HepG2 (cell line): ENCODE results near the gene NOP9. TPM values are rescaled to one million over a fixed set of nuclear protein-coding genes. Genes with fewer than 3 reads are reported as not detected.

Experiments
- ATAC-seq: fragments of 200-7000 bp; cut with Tn5 transposase; 3 replicates; pipeline ENCODE4 v1.9.1; 2020; ENCODE audit warnings: mild to moderate bottlenecking, moderate library complexity
- BruUV-seq: library from RNA; stranded (reverse); fragments of 400-500 nt; replicated peaks from 2 replicates; lab custom pipeline; 2021; lab: Mats Ljungman, UMichigan
- CTCF ChIA-PET: fragments of 300-600 bp; formaldehyde crosslinking; extraction: SDS; loops from one replicate; lab custom pipeline; 2021; ENCODE audit warnings: low total read pairs, inconsistent platforms, low intra/inter-chr PET ratio; lab: Yijun Ruan, JAX
- POLR2A ChIA-PET: fragments of 350-600 bp; sonication (Branson Sonifier 250); formaldehyde crosslinking; loops from one replicate; lab custom pipeline; 2020; ENCODE audit warnings: antibody characterized with exemption, inconsistent platforms; lab: Yijun Ruan, JAX
- DNase-seq: peaks from one replicate; pipeline ENCODE4 v3.0.0-alpha.2; 2015; ENCODE audit warnings: low spot score
- FAIRE-seq: peaks from 3 replicates; lab custom pipeline; 2011; peaks lifted over from hg19 to GRCh38; lab: Jason Lieb, UNC
- H2AFZ ChIP-seq: one replicate; pipeline ENCODE4 v1.6.1; 2011; ENCODE audit warnings: low read length, inconsistent platforms
- H3K27ac ChIP-seq: fragments of 300-600 bp; 3 replicates; pipeline ENCODE4 v1.8.0; 2011; ENCODE audit warnings: mixed run types, mild to moderate bottlenecking, mixed read lengths, low read length, inconsistent platforms; ENCODE audit not compliant: insufficient read depth; ENCODE audit errors: extremely low read length
- H3K27me3 ChIP-seq, 2 experiments: fragments of 200-600 bp in 1 of 2; 2 replicates in 1 of 2; 3 replicates in 1 of 2; pipeline versions ENCODE4 v1.6.0 to v1.8.0; 2011; ENCODE audit warnings: low read length in 2 of 2, mild to moderate bottlenecking in 2 of 2, moderate library complexity in 2 of 2, inconsistent platforms in 1 of 2; ENCODE audit not compliant: insufficient read depth in 2 of 2, control insufficient read depth in 1 of 2
- H3K36me3 ChIP-seq, 2 experiments: fragments of 200-600 bp in 1 of 2; replicated peaks in 1 of 2; 2 replicates in 1 of 2; 3 replicates in 1 of 2; pipeline versions ENCODE4 v1.5.1 to v1.8.0; 2011; ENCODE audit warnings: low read length in 2 of 2, inconsistent platforms in 1 of 2; ENCODE audit not compliant: insufficient read depth in 2 of 2, control insufficient read depth in 1 of 2
- H3K4me1 ChIP-seq: 2 replicates; pipeline ENCODE4 v1.5.1; 2012; ENCODE audit warnings: low read length, inconsistent platforms; ENCODE audit not compliant: insufficient read depth
- H3K4me2 ChIP-seq: 2 replicates; pipeline ENCODE4 v1.6.0; 2011; ENCODE audit warnings: low read depth, low read length, inconsistent platforms
- H3K4me3 ChIP-seq, 3 experiments: fragments of 200-600 bp in 1 of 3; sonication (generic), shearing (Covaris generic) in 1 of 3; replicated peaks in 1 of 3; 2 replicates each; pipeline ENCODE4 v1.5.1; 2011 to 2016; ENCODE audit warnings: low read length in 3 of 3, inconsistent platforms in 2 of 3, low read depth in 2 of 3, mild to moderate bottlenecking in 2 of 3, control low read depth in 1 of 3, mixed read lengths in 1 of 3; ENCODE audit not compliant: insufficient read depth in 1 of 3
- H3K79me2 ChIP-seq: one replicate; pipeline ENCODE4 v1.6.1; 2011; ENCODE audit warnings: low read length, inconsistent platforms; ENCODE audit not compliant: insufficient read depth
- H3K9ac ChIP-seq: 2 replicates; pipeline ENCODE4 v1.6.0; 2011; ENCODE audit warnings: mild to moderate bottlenecking, low read depth, low read length, inconsistent platforms; ENCODE audit not compliant: insufficient read depth
- H3K9me3 ChIP-seq: 2 replicates; pipeline ENCODE4 v1.5.1; 2012; ENCODE audit warnings: mild to moderate bottlenecking, low read length
- H4K20me1 ChIP-seq: 2 replicates; pipeline ENCODE4 v1.6.0; 2011; ENCODE audit warnings: inconsistent platforms, mild to moderate bottlenecking, low read length, moderate library complexity; ENCODE audit not compliant: insufficient read depth
- EP300 ChIP-seq, 3 experiments: sonication (generic) in 1 of 3; formaldehyde crosslinking in 1 of 3; IDR thresholded peaks; 2 replicates each; pipeline versions ENCODE4 v1.5.1 to v1.6.1; 2011 to 2020; ENCODE audit warnings: low read depth in 2 of 3, low read length in 2 of 3, borderline replicate concordance in 1 of 3, improper control_type of control experiment in 1 of 3, mild to moderate bottlenecking in 1 of 3, missing genetic modification reagents in 1 of 3, moderate library complexity in 1 of 3
- ETV5 ChIP-seq: IDR thresholded peaks from 2 replicates; pipeline ENCODE4 v1.6.1; 2018; ENCODE audit warnings: missing biosample characterization, missing genetic modification reagents, inconsistent platforms, borderline replicate concordance
- RORA ChIP-seq: sonication (generic); formaldehyde crosslinking; IDR thresholded peaks from 2 replicates; pipeline ENCODE4 v1.5.0; 2020; ENCODE audit warnings: mild to moderate bottlenecking, missing genetic modification reagents, moderate library complexity
- SALL2 ChIP-seq: sonication (generic); formaldehyde crosslinking; IDR thresholded peaks from 2 replicates; pipeline ENCODE4 v1.8.1; 2023; ENCODE audit warnings: mild to moderate bottlenecking, missing genetic modification reagents, inconsistent platforms
- YY1 ChIP-seq: IDR thresholded peaks from 2 replicates; pipeline ENCODE4 v1.6.1; 2011; ENCODE audit warnings: low read length, low read depth, moderate library complexity, mild to moderate bottlenecking; ENCODE audit not compliant: insufficient read depth, insufficient replicate concordance
- ZBTB21 ChIP-seq: sonication (generic); formaldehyde crosslinking; IDR thresholded peaks from 2 replicates; pipeline ENCODE4 v1.4.0; 2020; ENCODE audit warnings: missing genetic modification reagents
- WGBS: methylation state at CpG from one replicate; pipeline ENCODE4 v1.1.6; 2017; ENCODE audit warnings: low lambda C conversion rate; 5-methylcytosine and 5-hydroxymethylcytosine counted together
- in situ Hi-C: cut with HindIII; loops from 2 replicates; pipeline ENCODE4 v1.10.0; 2017; ENCODE audit warnings: low pct_unique_long_range_greater_than_20kb; ENCODE audit not compliant: extremely low pct_ligation_motif_present
- intact Hi-C: fragments of 100-400 bp; cut with micrococcal nuclease; formaldehyde crosslinking; loops from one replicate; pipeline ENCODE4 v1.10.0; 2022; ENCODE audit not compliant: unreplicated experiment
- polyA plus RNA-seq, 8 experiments: library from polyadenylated mRNA; depleted of rRNA in 3 of 8; stranded (reverse) in 7 of 8; unstranded in 1 of 8; fragments of >200 nt; fragmentation: Illumina TruSeq in 4 of 8; extraction: Trizol in 4 of 8; gene quantifications; 2 replicates each; pipeline versions ENCODE4 v1.2.1 to v1.2.3, GENCODE V29; 2011 to 2016; ENCODE audit warnings: low read depth in 4 of 8, missing spikeins in 1 of 8, mixed read lengths in 1 of 8; ENCODE audit not compliant: insufficient read depth in 1 of 8
- total RNA-seq, 5 experiments: library from RNA; depleted of rRNA; stranded (reverse); fragments of >200 nt; fragmentation: Illumina TruSeq; extraction: Trizol; gene quantifications; 2 replicates each; pipeline ENCODE4 v1.2.3, GENCODE V29; 2016; ENCODE audit warnings: low read depth in 1 of 5
- TF ChIP-seq, protein P1 (sequence below): sonication (generic); formaldehyde crosslinking; IDR thresholded peaks from 2 replicates; pipeline ENCODE4 v1.5.0; 2020; ENCODE audit warnings: mild to moderate bottlenecking, missing genetic modification reagents
- TF ChIP-seq, protein P2 (sequence below): sonication (generic); formaldehyde crosslinking; IDR thresholded peaks from 2 replicates; pipeline ENCODE4 v1.9.0; 2021; ENCODE audit warnings: mild to moderate bottlenecking, missing genetic modification reagents
- TF ChIP-seq, protein P3 (sequence below): sonication (generic); formaldehyde crosslinking; IDR thresholded peaks from 2 replicates; pipeline ENCODE4 v1.4.0; 2020; ENCODE audit warnings: missing genetic modification reagents
- TF ChIP-seq, protein P4 (sequence below): sonication (generic); formaldehyde crosslinking; IDR thresholded peaks from 2 replicates; pipeline ENCODE4 v1.9.0; 2022; ENCODE audit warnings: low read depth, missing genetic modification reagents

NOP9 gene
- total and polyA plus RNA-seq, 2 of the 13 experiments (the other 11 are each of a cell fraction or from before 2014, with no cell fraction given): 24.5 to 61.6 TPM

DNA sequence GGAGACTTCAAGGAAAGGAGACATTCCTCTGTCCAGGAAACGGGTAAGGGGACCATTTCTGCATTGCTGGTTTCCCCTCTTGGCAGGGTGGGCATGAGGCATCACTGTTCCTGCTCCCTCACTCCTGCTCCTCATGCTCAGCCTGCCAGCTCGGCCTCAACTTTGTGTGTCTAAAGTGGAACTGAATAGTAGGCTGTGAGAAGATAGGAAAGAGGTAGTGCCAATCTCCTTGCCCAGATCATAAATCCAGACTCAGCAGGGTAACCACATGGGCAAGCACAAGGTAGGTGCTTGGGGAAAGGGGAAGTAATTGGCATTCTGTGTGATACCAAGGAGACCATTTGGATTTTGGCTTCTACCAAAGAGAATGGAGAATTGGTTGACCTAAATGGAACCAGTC is 14.3 kb downstream of the NOP9 start:
- H2AFZ ChIP-seq: no peak overlapping the region
- ATAC-seq (no peak), DNase-seq (no peak), FAIRE-seq (no peak)
- no peaks in the 10 kb centered on the region for H4K20me1 ChIP-seq
- WGBS: 87% methylated on average over 2 of the region's 2 CpGs
- peaks cover 3 to 23% of the 10 kb centered on the region in 2 experiments; a peak in 3 of 5 replicates for H3K27me3 ChIP-seq
- H3K27ac ChIP-seq: no peak overlapping the region
- no peak overlapping the region for H3K4me2 ChIP-seq
- H3K4me3 ChIP-seq: no peak overlapping the region
- intact Hi-C loops: no loop called here
- ChIA-PET POLR2A (interaction anchor here (1.4 to 9.3 kb wide), 3 partner anchors 15 to 71 kb away, joined by 11 to 213 read pairs (median 25); partner anchors contain the start of genes DHRS1, NOP9, RABGGTA and TINF2), CTCF (no interaction called here)
- no peaks in the 10 kb centered on the region for H3K9me3 ChIP-seq
- BruUV-seq: no TSS peak
- no peaks in the 10 kb centered on the region for H3K79me2 ChIP-seq
- in situ Hi-C loops: no loop called here
- H3K36me3 ChIP-seq: 0 out of 5 replicates have a peak, but pooled peaks cover 0 to 1% of the 10 kb centered on the region in 2 experiments
- H3K9ac ChIP-seq: no peak overlapping the region
- peaks cover 50% of the 10 kb centered on the region for H3K4me1 ChIP-seq
- no peak for TF ChIP-seq SALL2 (CRISPR knock-in tag)
- TF ChIP-seq, protein P1, sequence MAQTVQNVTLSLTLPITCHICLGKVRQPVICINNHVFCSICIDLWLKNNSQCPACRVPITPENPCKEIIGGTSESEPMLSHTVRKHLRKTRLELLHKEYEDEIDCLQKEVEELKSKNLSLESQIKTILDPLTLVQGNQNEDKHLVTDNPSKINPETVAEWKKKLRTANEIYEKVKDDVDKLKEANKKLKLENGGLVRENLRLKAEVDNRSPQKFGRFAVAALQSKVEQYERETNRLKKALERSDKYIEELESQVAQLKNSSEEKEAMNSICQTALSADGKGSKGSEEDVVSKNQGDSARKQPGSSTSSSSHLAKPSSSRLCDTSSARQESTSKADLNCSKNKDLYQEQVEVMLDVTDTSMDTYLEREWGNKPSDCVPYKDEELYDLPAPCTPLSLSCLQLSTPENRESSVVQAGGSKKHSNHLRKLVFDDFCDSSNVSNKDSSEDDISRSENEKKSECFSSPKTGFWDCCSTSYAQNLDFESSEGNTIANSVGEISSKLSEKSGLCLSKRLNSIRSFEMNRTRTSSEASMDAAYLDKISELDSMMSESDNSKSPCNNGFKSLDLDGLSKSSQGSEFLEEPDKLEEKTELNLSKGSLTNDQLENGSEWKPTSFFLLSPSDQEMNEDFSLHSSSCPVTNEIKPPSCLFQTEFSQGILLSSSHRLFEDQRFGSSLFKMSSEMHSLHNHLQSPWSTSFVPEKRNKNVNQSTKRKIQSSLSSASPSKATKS (CRISPR knock-in tag): no peak
- TF ChIP-seq, protein P2, sequence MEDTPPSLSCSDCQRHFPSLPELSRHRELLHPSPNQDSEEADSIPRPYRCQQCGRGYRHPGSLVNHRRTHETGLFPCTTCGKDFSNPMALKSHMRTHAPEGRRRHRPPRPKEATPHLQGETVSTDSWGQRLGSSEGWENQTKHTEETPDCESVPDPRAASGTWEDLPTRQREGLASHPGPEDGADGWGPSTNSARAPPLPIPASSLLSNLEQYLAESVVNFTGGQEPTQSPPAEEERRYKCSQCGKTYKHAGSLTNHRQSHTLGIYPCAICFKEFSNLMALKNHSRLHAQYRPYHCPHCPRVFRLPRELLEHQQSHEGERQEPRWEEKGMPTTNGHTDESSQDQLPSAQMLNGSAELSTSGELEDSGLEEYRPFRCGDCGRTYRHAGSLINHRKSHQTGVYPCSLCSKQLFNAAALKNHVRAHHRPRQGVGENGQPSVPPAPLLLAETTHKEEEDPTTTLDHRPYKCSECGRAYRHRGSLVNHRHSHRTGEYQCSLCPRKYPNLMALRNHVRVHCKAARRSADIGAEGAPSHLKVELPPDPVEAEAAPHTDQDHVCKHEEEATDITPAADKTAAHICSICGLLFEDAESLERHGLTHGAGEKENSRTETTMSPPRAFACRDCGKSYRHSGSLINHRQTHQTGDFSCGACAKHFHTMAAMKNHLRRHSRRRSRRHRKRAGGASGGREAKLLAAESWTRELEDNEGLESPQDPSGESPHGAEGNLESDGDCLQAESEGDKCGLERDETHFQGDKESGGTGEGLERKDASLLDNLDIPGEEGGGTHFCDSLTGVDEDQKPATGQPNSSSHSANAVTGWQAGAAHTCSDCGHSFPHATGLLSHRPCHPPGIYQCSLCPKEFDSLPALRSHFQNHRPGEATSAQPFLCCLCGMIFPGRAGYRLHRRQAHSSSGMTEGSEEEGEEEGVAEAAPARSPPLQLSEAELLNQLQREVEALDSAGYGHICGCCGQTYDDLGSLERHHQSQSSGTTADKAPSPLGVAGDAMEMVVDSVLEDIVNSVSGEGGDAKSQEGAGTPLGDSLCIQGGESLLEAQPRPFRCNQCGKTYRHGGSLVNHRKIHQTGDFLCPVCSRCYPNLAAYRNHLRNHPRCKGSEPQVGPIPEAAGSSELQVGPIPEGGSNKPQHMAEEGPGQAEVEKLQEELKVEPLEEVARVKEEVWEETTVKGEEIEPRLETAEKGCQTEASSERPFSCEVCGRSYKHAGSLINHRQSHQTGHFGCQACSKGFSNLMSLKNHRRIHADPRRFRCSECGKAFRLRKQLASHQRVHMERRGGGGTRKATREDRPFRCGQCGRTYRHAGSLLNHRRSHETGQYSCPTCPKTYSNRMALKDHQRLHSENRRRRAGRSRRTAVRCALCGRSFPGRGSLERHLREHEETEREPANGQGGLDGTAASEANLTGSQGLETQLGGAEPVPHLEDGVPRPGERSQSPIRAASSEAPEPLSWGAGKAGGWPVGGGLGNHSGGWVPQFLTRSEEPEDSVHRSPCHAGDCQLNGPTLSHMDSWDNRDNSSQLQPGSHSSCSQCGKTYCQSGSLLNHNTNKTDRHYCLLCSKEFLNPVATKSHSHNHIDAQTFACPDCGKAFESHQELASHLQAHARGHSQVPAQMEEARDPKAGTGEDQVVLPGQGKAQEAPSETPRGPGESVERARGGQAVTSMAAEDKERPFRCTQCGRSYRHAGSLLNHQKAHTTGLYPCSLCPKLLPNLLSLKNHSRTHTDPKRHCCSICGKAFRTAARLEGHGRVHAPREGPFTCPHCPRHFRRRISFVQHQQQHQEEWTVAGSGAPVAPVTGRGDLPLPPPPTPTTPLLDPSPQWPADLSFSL (CRISPR knock-in tag): no peak
- TF ChIP-seq ZBTB21: peak; percentile 21; the same call in 1 of the 2 replicates
- TF ChIP-seq ETV5 (CRISPR knock-in tag): 0 out of 2 replicates have a peak, but pooled peaks have one; percentile 10
- TF ChIP-seq YY1: no peak
- TF ChIP-seq, protein P3, sequence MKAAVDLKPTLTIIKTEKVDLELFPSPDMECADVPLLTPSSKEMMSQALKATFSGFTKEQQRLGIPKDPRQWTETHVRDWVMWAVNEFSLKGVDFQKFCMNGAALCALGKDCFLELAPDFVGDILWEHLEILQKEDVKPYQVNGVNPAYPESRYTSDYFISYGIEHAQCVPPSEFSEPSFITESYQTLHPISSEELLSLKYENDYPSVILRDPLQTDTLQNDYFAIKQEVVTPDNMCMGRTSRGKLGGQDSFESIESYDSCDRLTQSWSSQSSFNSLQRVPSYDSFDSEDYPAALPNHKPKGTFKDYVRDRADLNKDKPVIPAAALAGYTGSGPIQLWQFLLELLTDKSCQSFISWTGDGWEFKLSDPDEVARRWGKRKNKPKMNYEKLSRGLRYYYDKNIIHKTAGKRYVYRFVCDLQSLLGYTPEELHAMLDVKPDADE (CRISPR knock-in tag): no peak
- no peak for TF ChIP-seq RORA (CRISPR knock-in tag)
- no peak for TF ChIP-seq EP300 (IDR thresholded peaks at IDR 0.05; ENCODE audit: low read depth in 2 of 2, low read length in 2 of 2)
- peak; percentile 47; the same call in 1 of the 2 replicates for TF ChIP-seq EP300 (CRISPR knock-in tag; IDR thresholded peaks at IDR 0.05; ENCODE audit: borderline replicate concordance)
- TF ChIP-seq, protein P4, sequence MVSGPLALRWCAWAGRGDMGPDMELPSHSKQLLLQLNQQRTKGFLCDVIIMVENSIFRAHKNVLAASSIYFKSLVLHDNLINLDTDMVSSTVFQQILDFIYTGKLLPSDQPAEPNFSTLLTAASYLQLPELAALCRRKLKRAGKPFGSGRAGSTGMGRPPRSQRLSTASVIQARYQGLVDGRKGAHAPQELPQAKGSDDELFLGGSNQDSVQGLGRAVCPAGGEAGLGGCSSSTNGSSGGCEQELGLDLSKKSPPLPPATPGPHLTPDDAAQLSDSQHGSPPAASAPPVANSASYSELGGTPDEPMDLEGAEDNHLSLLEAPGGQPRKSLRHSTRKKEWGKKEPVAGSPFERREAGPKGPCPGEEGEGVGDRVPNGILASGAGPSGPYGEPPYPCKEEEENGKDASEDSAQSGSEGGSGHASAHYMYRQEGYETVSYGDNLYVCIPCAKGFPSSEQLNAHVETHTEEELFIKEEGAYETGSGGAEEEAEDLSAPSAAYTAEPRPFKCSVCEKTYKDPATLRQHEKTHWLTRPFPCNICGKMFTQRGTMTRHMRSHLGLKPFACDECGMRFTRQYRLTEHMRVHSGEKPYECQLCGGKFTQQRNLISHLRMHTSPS (CRISPR knock-in tag): no peak
